Measurements from ENCODE around the gene LY6G5C. TPM values are rescaled to one million over a fixed set of nuclear protein-coding genes. Genes with fewer than 3 reads are reported as not detected.

Gene LY6G5C
- total and polyA plus RNA-seq, 9 donors: 1.2 to 3.7 (median 2.2) TPM; not detected in 1

GRCh38 chr6:31654574-31655348, 26.1 kb downstream of the LY6G5C start:
- H3K4me3 ChIP-seq: no peak overlapping the region
- intact Hi-C loops (cut with DNase I): no loop called here
- 89 to 95% (median 89%) methylated on average over 8 of the region's 8 CpGs for WGBS, 3 donors
- no peak overlapping the region for H3K27ac ChIP-seq
- H3K27me3 ChIP-seq: no peaks in the 10 kb centered on the region
- no peaks in the 10 kb centered on the region for H3K9me3 ChIP-seq
- TF ChIP-seq, protein P1, sequence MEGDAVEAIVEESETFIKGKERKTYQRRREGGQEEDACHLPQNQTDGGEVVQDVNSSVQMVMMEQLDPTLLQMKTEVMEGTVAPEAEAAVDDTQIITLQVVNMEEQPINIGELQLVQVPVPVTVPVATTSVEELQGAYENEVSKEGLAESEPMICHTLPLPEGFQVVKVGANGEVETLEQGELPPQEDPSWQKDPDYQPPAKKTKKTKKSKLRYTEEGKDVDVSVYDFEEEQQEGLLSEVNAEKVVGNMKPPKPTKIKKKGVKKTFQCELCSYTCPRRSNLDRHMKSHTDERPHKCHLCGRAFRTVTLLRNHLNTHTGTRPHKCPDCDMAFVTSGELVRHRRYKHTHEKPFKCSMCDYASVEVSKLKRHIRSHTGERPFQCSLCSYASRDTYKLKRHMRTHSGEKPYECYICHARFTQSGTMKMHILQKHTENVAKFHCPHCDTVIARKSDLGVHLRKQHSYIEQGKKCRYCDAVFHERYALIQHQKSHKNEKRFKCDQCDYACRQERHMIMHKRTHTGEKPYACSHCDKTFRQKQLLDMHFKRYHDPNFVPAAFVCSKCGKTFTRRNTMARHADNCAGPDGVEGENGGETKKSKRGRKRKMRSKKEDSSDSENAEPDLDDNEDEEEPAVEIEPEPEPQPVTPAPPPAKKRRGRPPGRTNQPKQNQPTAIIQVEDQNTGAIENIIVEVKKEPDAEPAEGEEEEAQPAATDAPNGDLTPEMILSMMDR (IDR thresholded peaks at IDR 0.05): no peak
- TF ChIP-seq POLR2A (IDR thresholded peaks at IDR 0.05) (no peak), EP300 (IDR thresholded peaks at IDR 0.05) (no peak)
- H3K4me1 ChIP-seq (ENCODE audit: insufficient read depth): peaks cover 15% of the 10 kb centered on the region
- DNase-seq: no peak
- H3K36me3 ChIP-seq: no peaks in the 10 kb centered on the region

GRCh38 chr6:31652925-31653724, 27.7 kb downstream of the LY6G5C start:
- H3K36me3 ChIP-seq: no peaks in the 10 kb centered on the region
- DNase-seq: peak in 4 of 5 donors; percentile 87 to 92 (median 89)
- peak overlapping the region; percentile 95 for H3K4me3 ChIP-seq
- H3K27me3 ChIP-seq: no peaks in the 10 kb centered on the region
- H3K9me3 ChIP-seq: no peaks in the 10 kb centered on the region
- H3K27ac ChIP-seq: peak overlapping the region; percentile 99 to 100
- TF ChIP-seq, protein P1 (IDR thresholded peaks at IDR 0.05): peak in 1 of 3 donors; percentile 6
- no peak for TF ChIP-seq EP300 (IDR thresholded peaks at IDR 0.05)
- peak; percentile 3 for TF ChIP-seq POLR2A (IDR thresholded peaks at IDR 0.05)
- 6 to 7% (median 7%) methylated on average over 37 of the region's 37 CpGs for WGBS, 3 donors
- H3K4me1 ChIP-seq (ENCODE audit: insufficient read depth): peaks cover 7% of the 10 kb centered on the region
- intact Hi-C loops (cut with DNase I): loop anchor here in 1 of 4 donors (2.0 kb wide), 1 partner anchor 32 kb away; the partner anchor contains the start of gene PRRC2A

DNA sequence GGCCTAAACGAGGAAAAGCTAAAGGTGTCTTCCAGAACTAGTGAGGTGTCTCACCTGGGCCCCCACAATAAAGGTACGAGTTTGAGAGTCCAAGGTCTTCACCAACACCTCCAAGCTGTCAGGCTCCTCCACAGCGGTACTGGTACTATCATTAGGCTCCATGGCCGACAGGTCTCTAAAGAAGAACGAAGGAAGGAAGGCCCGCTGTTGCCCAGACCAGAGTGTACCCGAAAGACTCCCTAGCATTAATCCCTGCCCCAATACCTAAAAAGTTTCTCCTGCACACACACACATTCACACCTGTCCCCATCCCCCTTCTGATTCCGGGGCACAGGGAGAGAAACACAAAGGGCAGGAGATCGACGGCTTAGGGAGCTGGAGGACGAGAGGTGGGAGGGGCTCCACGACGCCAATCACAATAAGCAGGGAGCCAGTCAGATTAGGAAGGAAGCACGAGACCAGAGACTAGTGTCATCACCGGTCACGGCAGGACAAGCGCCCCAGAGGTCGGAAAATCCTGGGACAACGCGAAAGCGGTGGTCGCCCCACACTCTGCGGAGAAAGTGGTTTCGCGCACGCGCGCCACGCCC, 29.2 kb downstream of the LY6G5C start:
- TF ChIP-seq, protein P1 (IDR thresholded peaks at IDR 0.05): no peak
- TF ChIP-seq POLR2A (IDR thresholded peaks at IDR 0.05) (no peak), EP300 (IDR thresholded peaks at IDR 0.05) (no peak)
- Histone ChIP-seq H3K9me3 (no peaks in the 10 kb centered on the region), H3K36me3 (no peaks in the 10 kb centered on the region), H3K27me3 (no peaks in the 10 kb centered on the region), H3K4me1 (ENCODE audit: insufficient read depth) (peaks cover 6% of the 10 kb centered on the region), H3K4me3 (peak overlapping the region; percentile 95), H3K27ac (peak overlapping the region; percentile 99 to 100)
- WGBS, 3 donors: 1 to 3% (median 1%) methylated on average over 29 of the region's 29 CpGs
- intact Hi-C loops (cut with DNase I): loop anchor here in 1 of 4 donors (2.0 kb wide), 1 partner anchor 31 kb away; the partner anchor contains the start of gene PRRC2A
- DNase-seq: no peak

DNA sequence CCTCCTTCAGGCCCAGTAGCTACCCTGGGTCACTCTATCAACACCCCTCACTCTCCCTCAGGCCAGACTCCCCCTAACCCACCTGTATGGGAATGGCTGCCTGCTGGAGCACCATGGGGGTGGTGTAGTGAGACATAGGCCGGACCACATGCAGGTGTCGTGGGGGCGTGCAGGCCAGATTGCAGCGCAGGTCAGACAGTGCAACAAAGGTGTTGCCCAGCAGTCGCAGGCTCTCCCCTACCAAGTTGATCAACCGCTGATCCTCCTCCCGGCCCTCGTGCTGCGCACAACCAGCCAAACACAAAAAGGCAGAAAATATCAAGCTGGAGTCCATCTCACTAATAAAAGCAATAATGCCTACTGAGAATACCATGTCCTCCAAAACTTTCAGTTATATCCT, 35.5 kb downstream of the LY6G5C start:
- no peaks in the 10 kb centered on the region for H3K27me3 ChIP-seq
- no peak overlapping the region for H3K27ac ChIP-seq
- no peaks in the 10 kb centered on the region for H3K4me1 ChIP-seq (ENCODE audit: insufficient read depth)
- intact Hi-C loops (cut with DNase I): no loop called here
- no peak overlapping the region for H3K4me3 ChIP-seq
- H3K36me3 ChIP-seq: no peaks in the 10 kb centered on the region
- no peak for DNase-seq
- no peaks in the 10 kb centered on the region for H3K9me3 ChIP-seq
- 87 to 89% (median 89%) methylated on average over 9 of the region's 9 CpGs for WGBS, 3 donors
- no peak for TF ChIP-seq EP300 (IDR thresholded peaks at IDR 0.05)
- TF ChIP-seq, protein P1 (IDR thresholded peaks at IDR 0.05): no peak
- TF ChIP-seq POLR2A (IDR thresholded peaks at IDR 0.05): no peak

Measured in ovary (tissue), 9 donors.